Renal cortex interstitium (tissue), 11 donors: ENCODE data around the gene NPAS3. TPM values are rescaled to one million over a fixed set of nuclear protein-coding genes. Genes with fewer than 3 reads are reported as not detected.

ENCODE experiments used
- DNase-seq, 11 donors: peaks; one replicate each; pipeline ENCODE4 v3.0.0-alpha.2; 2013; ENCODE audit warnings: low read depth in 9 of 11, low spot score in 4 of 11; ENCODE audit errors: extremely low read depth in 1 of 11
- polyA plus RNA-seq, 3 donors: library from polyadenylated mRNA; unstranded; fragments of 120-200 nt; gene quantifications; one replicate each; pipeline ENCODE4 v1.2.1, GENCODE V29; 2013; ENCODE audit not compliant: insufficient read length in 3 of 3

NPAS3 gene
- polyA plus RNA-seq, 3 donors, result 6.3 to 8.9 (median 8.7) TPM

DNA sequence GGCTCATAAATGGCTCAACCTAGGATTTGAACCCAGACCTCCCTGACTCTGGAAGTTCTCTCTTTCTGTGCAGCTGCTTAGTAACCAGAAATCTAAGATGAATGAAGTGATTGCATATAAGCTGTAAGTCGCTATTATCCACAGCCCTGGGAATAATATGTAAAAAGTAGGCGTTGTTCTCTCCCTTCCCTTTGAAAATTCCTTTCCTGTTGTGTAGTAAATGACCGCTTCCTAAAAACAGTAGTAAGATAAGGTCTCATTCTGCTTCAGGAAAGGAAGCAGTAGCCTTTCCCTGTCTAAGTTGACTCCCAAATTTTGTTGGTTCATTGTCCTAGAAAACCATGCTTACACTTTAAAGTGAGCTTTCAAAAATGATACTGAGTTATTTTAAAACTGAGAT, 593.9 kb downstream of the NPAS3 start:
- no peak for DNase-seq

GRCh38 chr14:33534104-33534503, 595.4 kb downstream of the NPAS3 start:
- no peak for DNase-seq

GRCh38 chr14:33534632-33535031, 596.0 kb downstream of the NPAS3 start:
- DNase-seq, result no peak

DNA sequence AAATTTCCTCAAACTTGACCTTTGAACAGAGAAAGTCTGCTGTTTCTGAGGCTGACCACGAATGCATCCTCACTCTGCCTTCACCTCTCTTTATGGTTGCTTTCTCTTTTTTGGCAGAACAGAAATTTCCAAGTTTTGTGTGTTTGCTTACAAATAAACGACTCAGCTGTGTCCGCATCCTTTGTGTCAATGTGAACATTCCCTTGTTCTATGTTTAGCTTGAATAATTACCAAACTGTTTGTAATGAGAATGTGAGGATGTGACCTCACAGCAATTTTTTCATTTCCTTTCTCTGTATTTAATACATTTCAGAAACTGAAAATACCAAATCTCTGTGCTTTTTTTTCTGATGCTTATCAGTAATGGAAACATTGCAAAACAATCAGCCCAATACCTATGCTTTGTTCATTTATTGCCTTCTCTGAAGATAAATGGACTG, 601.3 kb downstream of the NPAS3 start:
- DNase-seq, result no peak

DNA sequence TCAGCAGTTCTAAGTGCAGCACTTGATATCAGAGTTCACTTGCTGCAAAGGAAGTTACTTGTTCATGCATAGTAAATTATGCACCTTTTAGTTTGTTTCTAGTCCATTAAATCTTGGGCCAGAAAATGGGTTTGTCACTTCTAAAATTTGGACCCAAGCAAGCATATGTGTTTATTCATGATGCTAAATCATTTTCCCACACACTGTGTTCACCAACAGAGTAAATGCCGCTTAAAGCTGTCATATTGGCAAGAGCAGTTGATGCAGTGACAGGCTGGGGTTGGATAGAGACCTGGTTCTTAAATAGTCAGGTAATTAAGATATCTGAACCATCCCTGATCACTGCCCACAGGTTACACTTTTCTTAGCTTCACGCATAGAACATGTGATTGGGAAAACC, 602.5 kb downstream of the NPAS3 start:
- no peak for DNase-seq

DNA sequence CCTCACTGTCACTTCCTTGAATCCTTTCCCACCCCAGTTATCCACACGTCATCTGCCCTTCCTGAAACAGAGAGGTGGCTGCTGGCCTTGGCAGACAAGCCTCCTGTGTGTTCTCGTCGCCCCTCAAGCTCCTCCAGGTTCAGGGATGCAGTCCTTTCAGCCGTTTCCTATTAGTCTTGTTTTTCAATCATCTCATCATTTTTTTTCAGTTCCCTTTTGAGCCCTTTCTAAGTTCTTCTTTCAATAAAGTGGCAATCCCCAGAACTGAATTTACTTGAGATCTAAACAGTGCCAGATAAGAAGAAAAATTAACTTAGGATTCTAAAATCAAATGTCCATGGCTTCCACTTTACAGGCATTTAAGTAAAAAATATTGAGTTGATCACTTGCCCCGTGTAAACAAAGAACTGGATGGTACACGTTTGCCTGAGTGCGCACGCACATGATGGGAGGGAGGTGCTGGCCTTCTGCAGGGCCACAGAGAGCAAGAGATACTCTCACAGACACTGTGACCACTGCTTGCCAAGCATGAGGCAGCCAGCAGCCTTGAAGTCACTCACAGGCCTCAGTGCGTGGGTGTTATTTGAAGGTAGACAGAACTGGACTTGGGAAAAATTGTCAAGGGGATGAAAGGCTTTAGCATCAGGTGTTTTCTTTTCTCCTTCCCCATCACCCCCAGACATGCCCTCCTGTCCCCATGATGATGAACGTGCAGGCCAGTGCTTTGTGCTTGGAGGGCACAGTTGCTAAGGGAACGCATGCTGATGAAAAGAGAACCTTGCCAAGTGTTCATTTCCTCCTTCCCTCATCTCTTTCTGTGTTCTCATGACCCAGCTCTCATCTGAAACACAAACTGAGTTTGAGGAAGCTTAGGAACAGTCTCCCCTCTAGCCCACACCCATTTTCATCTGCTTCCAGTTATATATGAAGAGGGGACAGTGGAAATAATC, 603.9 kb downstream of the NPAS3 start:
- DNase-seq, result no peak

- no peak for DNase-seq
Observed at GRCh38 chr14:33545696-33546095, 607.0 kb downstream of the NPAS3 start.

GRCh38 chr14:33548606-33549005, 609.9 kb downstream of the NPAS3 start:
- no peak for DNase-seq

- DNase-seq, result no peak
Observed at GRCh38 chr14:33551963-33552362, 613.3 kb downstream of the NPAS3 start.

- no peak for DNase-seq
Observed at GRCh38 chr14:33553706-33554278, 615.1 kb downstream of the NPAS3 start.

DNA sequence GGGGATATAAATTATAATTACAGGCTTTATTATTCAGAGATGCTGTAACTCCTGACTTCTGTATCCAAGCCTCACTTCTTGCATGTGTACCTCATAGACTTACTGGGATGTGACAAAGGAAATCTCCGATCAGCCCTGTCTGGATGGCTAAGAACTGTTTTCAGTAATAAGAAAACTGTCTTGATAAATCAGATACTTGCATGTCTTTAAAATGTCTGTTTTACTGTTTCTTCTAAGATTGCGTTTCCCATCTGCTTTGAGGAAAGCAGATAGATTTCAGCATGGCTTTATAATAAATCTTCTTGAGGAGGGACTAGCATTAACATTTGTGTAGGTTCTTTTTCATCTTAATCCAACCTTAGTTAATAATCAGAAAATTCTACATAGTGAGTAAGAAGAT, 616.3 kb downstream of the NPAS3 start:
- DNase-seq, result no peak

- DNase-seq, result no peak
Observed at GRCh38 chr14:33555710-33556350, 617.2 kb downstream of the NPAS3 start.

- DNase-seq, result no peak
Observed at GRCh38 chr14:33556382-33557121, 617.9 kb downstream of the NPAS3 start.

GRCh38 chr14:33560718-33561431, 622.2 kb downstream of the NPAS3 start:
- DNase-seq, result no peak

DNA sequence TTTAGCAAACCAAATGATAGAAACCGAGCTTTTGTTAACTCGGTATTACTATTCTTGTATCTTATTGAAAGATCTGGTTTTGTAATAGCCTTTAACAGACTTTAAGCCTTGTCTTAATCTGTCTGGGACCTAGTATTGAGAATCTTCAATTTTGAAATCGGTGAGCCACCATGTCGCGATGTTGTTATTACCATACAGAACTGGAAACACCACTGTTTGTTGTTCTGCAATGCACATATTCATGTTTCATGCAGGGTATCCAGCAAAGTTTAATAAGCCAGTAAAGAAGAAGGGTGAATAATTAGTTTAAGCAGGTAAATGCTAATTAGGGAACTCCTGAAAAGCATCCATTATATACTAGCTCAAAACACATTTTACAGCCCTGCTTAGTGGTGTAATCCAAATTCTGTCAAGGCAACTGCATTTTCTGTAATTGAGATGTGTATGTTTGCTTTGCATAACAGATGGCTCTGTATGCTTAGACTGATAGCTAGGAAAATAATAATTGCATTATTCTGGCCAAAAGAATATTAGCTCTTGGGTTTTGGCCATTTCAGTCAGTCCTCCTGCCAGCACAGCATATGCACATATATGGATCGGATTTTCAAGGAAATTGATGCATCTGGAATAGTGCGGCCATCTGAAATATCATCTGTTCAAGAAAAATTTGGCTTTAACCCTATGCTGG, 623.0 kb downstream of the NPAS3 start:
- DNase-seq, result no peak

- DNase-seq, result no peak
Observed at GRCh38 chr14:33563191-33563900, 624.7 kb downstream of the NPAS3 start.

- DNase-seq, result no peak
Observed at GRCh38 chr14:33563901-33564197, 625.2 kb downstream of the NPAS3 start.
